Mesenchymal stem cell (in vitro differentiated cells and primary cell): Measurements from ENCODE around the gene CIDEC.

Experiments
- DNase-seq: peaks from one replicate; pipeline ENCODE4 v3.0.0-alpha.2; 2013
- H2AFZ ChIP-seq: one replicate; pipeline ENCODE4 v1.6.1; 2013; ENCODE audit warnings: low read depth, mild to moderate bottlenecking, control low read depth, inconsistent platforms, low read length, moderate library complexity
- H2AK5ac ChIP-seq: 2 replicates; pipeline ENCODE4 v1.6.1; 2013; ENCODE audit warnings: low read length, moderate library complexity, mild to moderate bottlenecking, inconsistent platforms; ENCODE audit not compliant: severe bottlenecking
- H2BK120ac ChIP-seq: one replicate; pipeline ENCODE4 v1.6.1; 2013; ENCODE audit warnings: low read depth, mild to moderate bottlenecking, inconsistent platforms, low read length, moderate library complexity
- H2BK12ac ChIP-seq, 2 experiments: one replicate each; pipeline ENCODE4 v1.6.1; 2013; ENCODE audit warnings: inconsistent platforms in 2 of 2, low read length in 2 of 2, mild to moderate bottlenecking in 2 of 2, moderate library complexity in 2 of 2, control low read depth in 1 of 2
- H2BK15ac ChIP-seq: one replicate; pipeline ENCODE4 v1.6.1; 2013; ENCODE audit warnings: mild to moderate bottlenecking, low read depth, inconsistent platforms; ENCODE audit not compliant: poor library complexity, severe bottlenecking
- H2BK5ac ChIP-seq: 2 replicates; pipeline ENCODE4 v1.6.1; 2013; ENCODE audit warnings: low read depth, mild to moderate bottlenecking, low read length, control low read depth, inconsistent platforms; ENCODE audit not compliant: poor library complexity, severe bottlenecking
- H3K14ac ChIP-seq, 2 experiments: one replicate each; pipeline ENCODE4 v1.6.1; 2013; ENCODE audit warnings: inconsistent platforms in 2 of 2, low read length in 2 of 2, control low read depth in 1 of 2, mild to moderate bottlenecking in 1 of 2, moderate library complexity in 1 of 2
- H3K18ac ChIP-seq, 2 experiments: one replicate each; pipeline ENCODE4 v1.6.1; 2013; ENCODE audit warnings: inconsistent platforms in 2 of 2, low read length in 2 of 2, control low read depth in 1 of 2, low read depth in 1 of 2, mild to moderate bottlenecking in 1 of 2
- H3K23ac ChIP-seq, 2 experiments: one replicate each; pipeline ENCODE4 v1.6.1; 2013; ENCODE audit warnings: inconsistent platforms in 2 of 2, low read length in 2 of 2, mild to moderate bottlenecking in 2 of 2, moderate library complexity in 2 of 2, control low read depth in 1 of 2
- H3K27ac ChIP-seq: 2 replicates; pipeline ENCODE4 v1.5.1; 2013; ENCODE audit warnings: mild to moderate bottlenecking, moderate library complexity, low read length, control low read depth, inconsistent platforms; ENCODE audit not compliant: poor library complexity, severe bottlenecking
- H3K27me3 ChIP-seq, 2 experiments: 2 replicates each; pipeline versions ENCODE4 v1.6.1 to v1.7.0; 2013; ENCODE audit warnings: low read length in 2 of 2, mild to moderate bottlenecking in 2 of 2, moderate library complexity in 2 of 2, control low read depth in 1 of 2, inconsistent platforms in 1 of 2; ENCODE audit not compliant: control insufficient read depth in 1 of 2, insufficient read depth in 1 of 2
- H3K36me3 ChIP-seq, 2 experiments: 2 replicates each; pipeline versions ENCODE4 v1.6.1 to v1.7.0; 2013; ENCODE audit warnings: low read length in 2 of 2, control low read depth in 1 of 2, inconsistent platforms in 1 of 2, low read depth in 1 of 2, mild to moderate bottlenecking in 1 of 2; ENCODE audit not compliant: insufficient read depth in 2 of 2, control insufficient read depth in 1 of 2
- H3K4ac ChIP-seq, 2 experiments: one replicate each; pipeline ENCODE4 v1.6.1; 2013; ENCODE audit warnings: inconsistent platforms in 2 of 2, low read length in 2 of 2, mild to moderate bottlenecking in 2 of 2, moderate library complexity in 2 of 2, control low read depth in 1 of 2, low read depth in 1 of 2
- H3K4me1 ChIP-seq: 2 replicates; pipeline ENCODE4 v1.6.1; 2013; ENCODE audit warnings: low read depth, low read length, control low read depth; ENCODE audit not compliant: control insufficient read depth, insufficient read depth
- H3K4me2 ChIP-seq: 2 replicates; pipeline ENCODE4 v1.6.1; 2013; ENCODE audit warnings: low read length, mild to moderate bottlenecking, inconsistent platforms; ENCODE audit not compliant: poor library complexity, severe bottlenecking
- H3K4me3 ChIP-seq, 2 experiments: 2 replicates each; pipeline versions ENCODE4 v1.5.1 to v1.7.0; 2013; ENCODE audit warnings: low read length in 2 of 2, mild to moderate bottlenecking in 2 of 2, control low read depth in 1 of 2, low read depth in 1 of 2; ENCODE audit not compliant: insufficient read depth in 1 of 2
- H3K79me1 ChIP-seq: replicated peaks from 2 replicates; pipeline ENCODE4 v1.6.1; 2013; ENCODE audit warnings: mild to moderate bottlenecking, control low read depth, low read length, inconsistent platforms; ENCODE audit not compliant: poor library complexity, severe bottlenecking
- H3K9ac ChIP-seq: 2 replicates; pipeline ENCODE4 v1.7.0; 2013; ENCODE audit warnings: mild to moderate bottlenecking, low read length, moderate library complexity
- H3K9me3 ChIP-seq: 2 replicates; pipeline ENCODE4 v1.7.0; 2013; ENCODE audit warnings: mild to moderate bottlenecking, low read length; ENCODE audit not compliant: control insufficient read depth
- H4K8ac ChIP-seq: one replicate; pipeline ENCODE4 v1.6.1; 2013; ENCODE audit warnings: inconsistent platforms, mild to moderate bottlenecking, low read length, moderate library complexity
- H4K91ac ChIP-seq: one replicate; pipeline ENCODE4 v1.6.1; 2013; ENCODE audit warnings: mild to moderate bottlenecking, low read length, inconsistent platforms
- WGBS: methylation state at CpG from one replicate; pipeline ENCODE4 v1.1.7; 2013; ENCODE audit warnings: mixed read lengths; 5-methylcytosine and 5-hydroxymethylcytosine counted together

The CIDEC gene

GRCh38 chr3:9863058-9863772 lies 16.8 kb downstream of the CIDEC start:
- H3K14ac ChIP-seq, result peak overlapping the region in 1 of 2 experiments; percentile 85
- no peaks in the 10 kb centered on the region for H3K36me3 ChIP-seq
- peak overlapping the region in 1 of 2 experiments; percentile 24 for H3K4me3 ChIP-seq
- H3K27me3 ChIP-seq, result no peaks in the 10 kb centered on the region
- H3K4ac ChIP-seq, result peak overlapping the region in 1 of 2 experiments; percentile 95
- H2BK120ac ChIP-seq, result no peak overlapping the region
- H2AK5ac ChIP-seq, result peak overlapping the region; percentile 56
- peak overlapping the region; percentile 97 for H4K8ac ChIP-seq
- H3K4me1 ChIP-seq, result peaks cover 22% of the 10 kb centered on the region
- no peak overlapping the region for H2BK5ac ChIP-seq
- peak overlapping the region; percentile 63 for H4K91ac ChIP-seq
- H2AFZ ChIP-seq, result no peak overlapping the region
- no peak for DNase-seq
- no peak overlapping the region for H3K27ac ChIP-seq
- no peaks in the 10 kb centered on the region for H3K9me3 ChIP-seq
- H3K4me2 ChIP-seq, result no peak overlapping the region
- 70% methylated on average over 22 of the region's 22 CpGs for WGBS
- peak overlapping the region; percentile 26 to 90 for H3K18ac ChIP-seq
- peak overlapping the region; percentile 93 for H2BK15ac ChIP-seq
- H3K23ac ChIP-seq, result no peak overlapping the region
- no peaks in the 10 kb centered on the region for H3K79me1 ChIP-seq
- peak overlapping the region; percentile 43 for H3K9ac ChIP-seq
- H2BK12ac ChIP-seq, result peak overlapping the region; percentile 2 to 70

DNA sequence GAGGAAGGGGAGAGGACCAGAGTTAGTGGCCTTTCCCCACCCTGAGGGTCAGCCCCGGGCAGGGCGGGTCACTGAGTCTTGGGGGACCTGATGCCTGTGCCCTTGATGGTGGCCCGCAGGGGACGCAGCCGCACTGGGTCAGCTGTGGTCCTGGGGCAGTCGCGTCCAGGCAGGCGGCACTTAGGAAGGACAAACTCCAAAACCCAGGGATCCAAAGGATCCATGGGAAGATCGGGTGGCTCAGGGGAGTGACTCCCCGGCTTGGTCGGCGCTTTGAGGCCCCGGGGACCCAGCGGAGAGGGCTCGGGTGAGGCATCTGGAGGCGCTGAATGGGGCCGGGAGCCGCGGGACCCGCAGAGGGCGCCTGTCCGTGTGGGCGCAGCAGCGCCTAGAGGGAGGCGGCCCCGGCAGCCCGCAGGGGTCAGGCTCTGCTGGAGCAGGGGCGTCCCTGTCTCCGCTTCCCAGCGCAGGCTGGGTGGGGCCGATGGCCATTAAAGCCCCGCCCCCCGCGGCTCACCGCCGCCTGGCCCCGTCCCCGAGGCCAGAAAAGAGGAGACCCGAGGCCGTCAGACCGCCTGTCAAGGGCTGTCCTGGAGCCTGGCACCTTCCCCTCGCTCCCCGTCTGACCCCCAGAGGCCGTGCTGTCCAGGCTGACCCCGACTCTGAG lies 17.5 kb downstream of the CIDEC start:
- peak; percentile 73 for DNase-seq
- 11% methylated on average over 45 of the region's 45 CpGs for WGBS
- Histone ChIP-seq H3K18ac (peak overlapping the region; percentile 87 to 90), H2BK120ac (peak overlapping the region; percentile 11), H3K4ac (peak overlapping the region; percentile 61 to 95), H3K23ac (no peak overlapping the region), H2AK5ac (no peak overlapping the region), H3K9me3 (no peaks in the 10 kb centered on the region), H3K36me3 (no peaks in the 10 kb centered on the region), H3K4me2 (peak overlapping the region; percentile 34), H3K27ac (no peak overlapping the region), H4K8ac (peak overlapping the region; percentile 98), H3K4me3 (peak overlapping the region in 1 of 2 experiments; percentile 24), H3K14ac (peak overlapping the region in 1 of 2 experiments; percentile 85), H3K79me1 (no peaks in the 10 kb centered on the region), H2BK12ac (peak overlapping the region; percentile 16 to 49), H3K27me3 (no peaks in the 10 kb centered on the region), H2BK15ac (peak overlapping the region; percentile 90), H3K9ac (peak overlapping the region; percentile 43), H2BK5ac (no peak overlapping the region), H3K4me1 (peaks cover 22% of the 10 kb centered on the region), H4K91ac (peak overlapping the region; percentile 94), H2AFZ (peak overlapping the region; percentile 21)

- H3K9ac ChIP-seq, result no peak overlapping the region
These were observed 18.4 kb downstream of the CIDEC start for GRCh38 chr3:9861626-9862130.

DNA sequence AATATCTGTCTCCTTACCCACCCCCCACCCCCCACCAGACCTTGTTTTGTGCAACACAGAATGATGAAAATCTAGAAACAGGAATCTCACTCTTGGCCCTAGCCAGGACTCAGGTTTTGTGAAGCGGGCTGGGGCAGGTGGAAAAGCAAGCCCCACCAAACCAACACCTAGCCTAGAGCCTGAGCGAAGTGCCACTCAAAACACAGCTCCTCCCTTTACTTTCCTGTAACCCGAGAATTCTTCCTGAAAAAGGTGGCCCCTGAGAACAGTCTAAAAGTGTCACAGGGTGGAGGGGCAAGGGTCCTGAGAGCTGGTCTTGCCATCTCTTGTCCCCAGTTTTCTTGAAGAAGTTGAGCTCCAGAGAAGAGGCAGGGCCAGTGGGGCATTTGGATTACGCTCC lies 18.9 kb downstream of the CIDEC start:
- no peak overlapping the region for H3K4me3 ChIP-seq
- H2BK5ac ChIP-seq, result no peak overlapping the region
- H3K18ac ChIP-seq, result no peak overlapping the region
- H2BK12ac ChIP-seq, result no peak overlapping the region
- H2AK5ac ChIP-seq, result no peak overlapping the region
- no peak overlapping the region for H3K4ac ChIP-seq
- no peak overlapping the region for H2AFZ ChIP-seq
- H3K79me1 ChIP-seq, result no peaks in the 10 kb centered on the region
- H3K27me3 ChIP-seq, result no peaks in the 10 kb centered on the region
- H2BK120ac ChIP-seq, result no peak overlapping the region
- peaks cover 22% of the 10 kb centered on the region for H3K4me1 ChIP-seq
- 97% methylated on average over 2 of the region's 4 CpGs for WGBS
- no peak overlapping the region for H3K4me2 ChIP-seq
- no peak overlapping the region for H3K14ac ChIP-seq
- H2BK15ac ChIP-seq, result no peak overlapping the region
- H3K36me3 ChIP-seq, result no peaks in the 10 kb centered on the region
- DNase-seq, result no peak
- no peak overlapping the region for H3K23ac ChIP-seq
- no peaks in the 10 kb centered on the region for H3K9me3 ChIP-seq
- no peak overlapping the region for H4K91ac ChIP-seq
- H3K9ac ChIP-seq, result no peak overlapping the region
- H3K27ac ChIP-seq, result no peak overlapping the region
- no peak overlapping the region for H4K8ac ChIP-seq

More at GRCh38 chr3:9861626-9862130, 18.4 kb downstream of the CIDEC start:
- no peaks in the 10 kb centered on the region for H3K79me1 ChIP-seq
- no peak for DNase-seq
- H3K23ac ChIP-seq, result no peak overlapping the region
- H2BK15ac ChIP-seq, result no peak overlapping the region
- no peak overlapping the region for H2BK120ac ChIP-seq
- H2BK5ac ChIP-seq, result no peak overlapping the region
- H2AK5ac ChIP-seq, result no peak overlapping the region
- WGBS, result 89% methylated on average over 5 of the region's 5 CpGs
- H3K4me2 ChIP-seq, result no peak overlapping the region
- no peak overlapping the region for H4K91ac ChIP-seq
- H4K8ac ChIP-seq, result no peak overlapping the region
- H2BK12ac ChIP-seq, result peak overlapping the region in 1 of 2 experiments; percentile 0
- H3K9me3 ChIP-seq, result no peaks in the 10 kb centered on the region
- no peaks in the 10 kb centered on the region for H3K36me3 ChIP-seq
- no peaks in the 10 kb centered on the region for H3K27me3 ChIP-seq
- peaks cover 22% of the 10 kb centered on the region for H3K4me1 ChIP-seq
- no peak overlapping the region for H3K4me3 ChIP-seq
- H3K18ac ChIP-seq, result peak overlapping the region in 1 of 2 experiments; percentile 7
- no peak overlapping the region for H2AFZ ChIP-seq
- no peak overlapping the region for H3K4ac ChIP-seq
- no peak overlapping the region for H3K27ac ChIP-seq
- H3K14ac ChIP-seq, result no peak overlapping the region
